Panc1 (cell line): Measurements from ENCODE around the gene ADM2. TPM values are rescaled to one million over a fixed set of nuclear protein-coding genes. Genes with fewer than 3 reads are reported as not detected.
A peak's percentile ranks its signal among the peaks of the same experiment; 100 is the strongest.

Source experiments
- ATAC-seq: fragments of 200-7000 bp; cut with Tn5 transposase; 2 replicates; pipeline ENCODE4 v1.9.1; 2020; ENCODE audit warnings: mild to moderate bottlenecking, moderate library complexity
- BruUV-seq: library from RNA; stranded (reverse); fragments of 400-500 nt; replicated peaks from 2 replicates; lab custom pipeline; 2021; lab: Mats Ljungman, UMichigan
- CTCF ChIA-PET: fragments of 300-600 bp; sonication (Branson Sonifier 250); formaldehyde crosslinking; loops from one replicate; lab custom pipeline; 2022; ENCODE audit warnings: antibody characterized with exemption; lab: Charles Lee
- POLR2A ChIA-PET: fragments of 300-600 bp; sonication (Branson Sonifier 250); formaldehyde crosslinking; loops from one replicate; lab custom pipeline; 2022; ENCODE audit warnings: antibody characterized with exemption; lab: Charles Lee
- DNase-seq: peaks from one replicate; pipeline ENCODE4 v3.0.0-alpha.2; 2010; ENCODE audit warnings: low read depth, low spot score
- H3K27ac ChIP-seq: 2 replicates; pipeline ENCODE4 v1.5.1; 2011; ENCODE audit warnings: mild to moderate bottlenecking, low read length, inconsistent platforms
- H3K27me3 ChIP-seq: fragments of 200-500 bp; sonication (Bioruptor generic); 2 replicates; pipeline ENCODE4 v1.6.0; 2014; ENCODE audit warnings: low read length, inconsistent platforms; ENCODE audit not compliant: control insufficient read depth, insufficient read depth
- H3K36me3 ChIP-seq: fragments of 200-500 bp; sonication (Bioruptor generic); 2 replicates; pipeline ENCODE4 v1.5.1; 2014; ENCODE audit warnings: inconsistent platforms, mild to moderate bottlenecking, low read length, moderate library complexity; ENCODE audit not compliant: control insufficient read depth, insufficient read depth
- H3K4me1 ChIP-seq: 2 replicates; pipeline ENCODE4 v1.5.1; 2011; ENCODE audit warnings: inconsistent platforms, mild to moderate bottlenecking, low read length, moderate library complexity; ENCODE audit not compliant: control insufficient read depth, insufficient read depth
- H3K4me3 ChIP-seq, 2 experiments: 2 replicates each; pipeline ENCODE4 v1.5.1; 2011 to 2012; ENCODE audit warnings: low read depth in 2 of 2, low read length in 2 of 2, mild to moderate bottlenecking in 2 of 2, inconsistent platforms in 1 of 2, moderate library complexity in 1 of 2
- H3K9me3 ChIP-seq: fragments of 200-500 bp; sonication (Bioruptor generic); 2 replicates; pipeline ENCODE4 v1.5.1; 2014; ENCODE audit warnings: low read depth, mild to moderate bottlenecking, inconsistent platforms, low read length, moderate library complexity; ENCODE audit not compliant: control insufficient read depth, insufficient read depth
- CTCF ChIP-seq: fragments of 450-650 bp; IDR thresholded peaks from 2 replicates; pipeline ENCODE4 v1.5.1; 2017; ENCODE audit warnings: mild to moderate bottlenecking
- POLR2AphosphoS5 ChIP-seq: IDR thresholded peaks from 2 replicates; pipeline ENCODE4 v1.6.1; 2012; ENCODE audit warnings: mild to moderate bottlenecking, low read depth, low read length, moderate library complexity
- REST ChIP-seq, 2 experiments: IDR thresholded peaks; 2 replicates each; pipeline ENCODE4 v1.6.1; 2011 to 2012; ENCODE audit warnings: low read depth in 2 of 2, control low read depth in 1 of 2, low read length in 1 of 2, mild to moderate bottlenecking in 1 of 2, moderate library complexity in 1 of 2; ENCODE audit not compliant: insufficient read depth in 1 of 2
- SIN3A ChIP-seq: IDR thresholded peaks from 2 replicates; pipeline ENCODE4 v1.6.1; 2012; ENCODE audit warnings: low read depth, mild to moderate bottlenecking, low read length, moderate library complexity, borderline replicate concordance; ENCODE audit not compliant: insufficient read depth
- TCF7L2 ChIP-seq: IDR thresholded peaks from 2 replicates; pipeline ENCODE4 v1.6.1; 2011; ENCODE audit warnings: mild to moderate bottlenecking, low read depth, low read length, inconsistent platforms
- in situ Hi-C: cut with HindIII; loops from 2 replicates; pipeline ENCODE4 v1.10.0; 2016; ENCODE audit warnings: low sequenced_read_pairs, low pct_unique_long_range_greater_than_20kb
- intact Hi-C: fragments of 100-400 bp; cut with micrococcal nuclease; formaldehyde crosslinking; loops from one replicate; pipeline ENCODE4 v1.10.0; 2022; ENCODE audit not compliant: unreplicated experiment
- total RNA-seq: library from RNA; stranded (reverse); gene quantifications from one replicate; pipeline ENCODE4 v1.2.1, GENCODE V29; 2021; ENCODE audit not compliant: unreplicated experiment

The ADM2 gene
- total RNA-seq, 1 experiment from 2014 or later: 3.9 TPM

- CTCF ChIA-PET: interaction anchor here (0.6 to 0.7 kb wide), 3 partner anchors 32 to 163 kb away, joined by 3 read pairs; no protein-coding TSS in a partner anchor
- in situ Hi-C loops: no loop called here
- H3K27ac ChIP-seq: no peak overlapping the region
These were observed 17.1 kb downstream of the ADM2 start for GRCh38 chr22:50498322-50498890.

DNA sequence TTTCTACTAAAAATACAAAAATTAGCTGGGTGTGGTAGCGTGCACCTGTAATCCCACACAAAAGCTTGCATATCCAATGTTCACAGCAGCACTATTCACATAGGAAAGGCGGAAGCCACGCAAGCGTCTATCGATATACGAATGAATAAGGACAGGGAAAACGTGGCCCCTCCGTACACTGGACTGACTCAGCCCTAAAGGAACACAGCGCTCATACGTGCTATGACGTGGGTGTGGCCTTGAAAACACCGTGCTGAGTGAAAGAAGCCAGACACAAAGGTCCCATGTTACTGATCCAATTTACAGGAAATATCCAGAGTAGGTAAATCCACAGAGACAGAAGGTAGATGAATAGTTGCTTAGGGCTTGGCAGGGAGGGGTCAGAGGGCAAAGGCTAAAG lies 19.1 kb downstream of the ADM2 start:
- CTCF ChIA-PET: no interaction called here
- H3K9me3 ChIP-seq: no peaks in the 10 kb centered on the region
- intact Hi-C loops (no loop called here), in situ Hi-C loops (no loop called here)
- TF ChIP-seq SIN3A (no peak), REST (IDR thresholded peaks at IDR 0.05; ENCODE audit: insufficient read depth in 1 of 2, low read depth in 2 of 2, low read length in 1 of 2) (no peak), POLR2AphosphoS5 (no peak), TCF7L2 (no peak), CTCF (no peak)
- 0 out of 2 replicates have a peak, but pooled peaks cover 3% of the 10 kb centered on the region for H3K4me1 ChIP-seq
- DNase-seq (no peak), ATAC-seq (no peak)
- BruUV-seq: no TSS peak
- no peaks in the 10 kb centered on the region for H3K27me3 ChIP-seq
- H3K36me3 ChIP-seq: no peaks in the 10 kb centered on the region; the same call in 1 of the 2 replicates
- POLR2A ChIA-PET: no interaction called here
- no peak overlapping the region for H3K4me3 ChIP-seq
- H3K27ac ChIP-seq: no peak overlapping the region

More at GRCh38 chr22:50498322-50498890, 17.1 kb downstream of the ADM2 start:
- Histone ChIP-seq H3K9me3 (no peaks in the 10 kb centered on the region), H3K4me1 (0 out of 2 replicates have a peak, but pooled peaks cover 3% of the 10 kb centered on the region), H3K4me3 (peak overlapping the region in 1 of 2 experiments; percentile 29; a peak in 2 of 4 replicates), H3K36me3 (no peaks in the 10 kb centered on the region), H3K27me3 (no peaks in the 10 kb centered on the region)
- ATAC-seq (peak; percentile 96), DNase-seq (peak; percentile 35)
- POLR2A ChIA-PET: no interaction called here
- intact Hi-C loops: no loop called here
- no peak for TF ChIP-seq POLR2AphosphoS5
- peak; percentile 82 for TF ChIP-seq CTCF
- TF ChIP-seq TCF7L2: no peak
- TF ChIP-seq REST (IDR thresholded peaks at IDR 0.05; ENCODE audit: insufficient read depth in 1 of 2, low read depth in 2 of 2, low read length in 1 of 2): peak; percentile 76 to 84
- no peak for TF ChIP-seq SIN3A
- BruUV-seq: no TSS peak
